Ovary (tissue), 3 donors: ENCODE measurements around the gene PARVA.

Source experiments
- POLR2A ChIP-seq: fragments of 450-650 bp; IDR thresholded peaks from one replicate; pipeline ENCODE4 v1.6.1; 2017; ENCODE audit warnings: antibody characterized with exemption, mild to moderate bottlenecking, moderate library complexity
- TF ChIP-seq, protein P1 (sequence below), 3 donors: fragments of 450-650 bp in 2 of 3; fragments of 200-600 bp in 1 of 3; IDR thresholded peaks; one replicate each; pipeline versions ENCODE4 v1.5.1 to v1.8.0; 2016 to 2022; ENCODE audit warnings: antibody characterized with exemption in 3 of 3, mild to moderate bottlenecking in 1 of 3
- donor health status: DM: no; HTN: no; CAD: no.

DNA sequence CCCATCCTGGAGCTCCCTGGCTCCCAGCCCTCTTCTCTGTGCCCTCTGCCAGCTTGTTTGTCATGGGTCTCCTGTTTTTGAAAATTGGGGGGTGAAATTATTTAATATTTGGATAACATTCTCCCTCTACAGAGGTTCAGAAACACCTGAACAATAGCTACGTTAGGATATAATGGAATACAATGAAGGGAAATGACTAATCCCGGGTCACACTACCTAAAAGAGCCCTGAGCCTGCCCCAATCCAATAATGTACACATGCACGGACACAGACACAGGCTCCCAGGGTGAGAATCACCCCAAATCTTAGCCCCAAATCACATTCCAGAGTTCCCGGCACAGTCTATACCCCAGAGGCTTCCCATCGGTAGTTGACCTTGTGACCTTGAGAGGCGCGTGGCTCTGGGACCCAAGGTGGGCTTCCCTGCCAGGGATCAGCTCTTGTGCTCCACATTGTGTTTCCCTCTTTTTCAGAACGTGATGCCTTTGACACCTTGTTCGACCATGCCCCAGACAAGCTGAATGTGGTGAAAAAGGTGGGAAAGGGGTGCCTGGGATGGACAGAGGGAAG, 135.5 kb downstream of the PARVA start:
- TF ChIP-seq, protein P1, sequence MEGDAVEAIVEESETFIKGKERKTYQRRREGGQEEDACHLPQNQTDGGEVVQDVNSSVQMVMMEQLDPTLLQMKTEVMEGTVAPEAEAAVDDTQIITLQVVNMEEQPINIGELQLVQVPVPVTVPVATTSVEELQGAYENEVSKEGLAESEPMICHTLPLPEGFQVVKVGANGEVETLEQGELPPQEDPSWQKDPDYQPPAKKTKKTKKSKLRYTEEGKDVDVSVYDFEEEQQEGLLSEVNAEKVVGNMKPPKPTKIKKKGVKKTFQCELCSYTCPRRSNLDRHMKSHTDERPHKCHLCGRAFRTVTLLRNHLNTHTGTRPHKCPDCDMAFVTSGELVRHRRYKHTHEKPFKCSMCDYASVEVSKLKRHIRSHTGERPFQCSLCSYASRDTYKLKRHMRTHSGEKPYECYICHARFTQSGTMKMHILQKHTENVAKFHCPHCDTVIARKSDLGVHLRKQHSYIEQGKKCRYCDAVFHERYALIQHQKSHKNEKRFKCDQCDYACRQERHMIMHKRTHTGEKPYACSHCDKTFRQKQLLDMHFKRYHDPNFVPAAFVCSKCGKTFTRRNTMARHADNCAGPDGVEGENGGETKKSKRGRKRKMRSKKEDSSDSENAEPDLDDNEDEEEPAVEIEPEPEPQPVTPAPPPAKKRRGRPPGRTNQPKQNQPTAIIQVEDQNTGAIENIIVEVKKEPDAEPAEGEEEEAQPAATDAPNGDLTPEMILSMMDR (IDR thresholded peaks at IDR 0.05): no peak
- no peak for TF ChIP-seq POLR2A
